NCI-H1048 (cell line): ENCODE data around the gene PEX13.
A peak's percentile ranks its signal among the peaks of the same experiment; 100 is the strongest.
"Not testable (repeated sequence)": the region's sequence is repeated elsewhere in the genome, so short reads cannot be mapped to it uniquely, and the experiment has no call there.

Source experiments
- DNase-seq: peaks from one replicate; lab custom pipeline; 2025; lab: John Stamatoyannopoulos, UW

The PEX13 gene

DNA sequence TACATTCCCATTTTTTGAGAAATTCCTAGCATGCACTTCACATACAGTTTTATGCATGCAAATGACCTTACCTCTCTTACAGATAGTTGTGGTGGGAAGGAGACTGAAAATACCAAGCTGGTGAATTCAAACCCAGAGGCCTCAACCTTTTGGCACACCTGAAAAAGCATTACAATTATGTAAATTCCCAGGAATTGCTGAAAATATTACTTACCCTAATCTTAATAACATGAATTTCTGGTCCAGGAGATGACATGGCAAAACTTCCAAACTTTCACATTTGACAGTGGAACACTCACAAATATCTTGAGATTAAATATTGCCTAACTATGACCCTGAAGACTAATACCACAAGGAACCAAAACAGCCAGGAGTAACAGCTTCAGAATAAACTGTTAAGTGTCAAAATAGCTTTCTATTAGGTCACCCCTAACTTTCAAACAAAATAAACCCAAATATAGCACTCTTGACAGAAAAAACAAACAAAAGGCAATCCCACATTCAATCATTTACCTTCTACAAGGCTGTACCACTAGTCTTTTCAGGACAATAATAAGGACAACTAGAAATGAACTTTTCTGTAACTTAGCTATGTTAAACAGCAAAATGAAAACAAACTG lies 10.9 kb upstream of the PEX13 start:
- DNase-seq: no peak

DNA sequence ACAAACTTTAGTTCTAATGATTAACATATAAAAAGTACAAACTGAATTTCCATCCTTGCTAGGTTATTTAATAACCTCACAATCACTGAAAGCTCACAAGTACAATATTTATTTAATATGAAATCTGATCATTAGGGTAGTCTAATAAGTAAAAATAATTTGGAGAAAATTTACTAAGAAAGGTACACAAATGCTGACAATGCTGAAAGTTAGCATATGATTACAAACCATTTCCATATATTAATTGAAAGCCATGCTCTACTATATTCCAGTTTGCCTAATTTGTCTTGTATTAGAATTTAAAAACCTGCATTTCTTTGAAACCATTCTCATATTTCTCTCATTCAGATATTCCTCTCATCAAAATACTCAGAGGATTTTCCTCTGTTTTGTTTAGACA lies 8.2 kb upstream of the PEX13 start:
- no peak for DNase-seq

DNA sequence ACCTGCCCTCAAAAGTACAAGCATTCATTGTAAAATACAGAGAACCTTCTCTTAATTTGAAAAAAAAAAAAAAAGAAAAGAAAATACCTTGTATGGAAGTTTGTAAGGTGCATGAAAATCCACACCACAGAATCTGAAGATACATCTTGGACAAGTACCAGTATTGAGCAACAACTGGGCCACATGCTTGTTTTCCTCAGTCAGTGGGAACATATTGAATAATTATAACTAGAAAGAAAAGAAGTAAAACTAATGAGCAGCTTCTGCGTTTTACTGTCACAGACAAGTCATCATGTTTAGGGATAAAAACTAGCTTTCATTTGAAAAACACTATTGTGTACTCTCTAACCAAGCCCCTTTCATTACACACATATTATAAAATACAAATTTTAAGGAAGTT lies 5.8 kb upstream of the PEX13 start:
- DNase-seq: no peak

DNA sequence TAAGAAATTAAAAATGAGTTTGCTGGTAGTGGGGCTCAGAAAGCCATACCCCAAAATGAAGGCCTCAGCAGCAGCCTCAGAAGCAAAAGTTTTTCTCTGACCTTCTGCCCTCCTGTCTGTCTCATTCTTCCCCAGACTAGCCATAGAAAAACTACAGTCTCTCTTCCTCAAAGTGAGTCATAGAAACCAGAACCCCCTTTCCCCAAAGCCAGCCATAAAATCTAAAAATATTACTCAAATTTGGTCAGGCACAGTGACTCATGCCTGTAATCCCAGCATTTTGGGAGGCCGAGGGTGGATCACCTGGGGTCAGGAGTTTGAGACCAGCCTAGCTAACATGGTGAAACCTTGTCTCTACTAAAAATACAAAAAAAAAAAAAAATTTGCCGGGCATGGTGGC lies 5.2 kb upstream of the PEX13 start:
- DNase-seq: not testable (repeated sequence)

DNA sequence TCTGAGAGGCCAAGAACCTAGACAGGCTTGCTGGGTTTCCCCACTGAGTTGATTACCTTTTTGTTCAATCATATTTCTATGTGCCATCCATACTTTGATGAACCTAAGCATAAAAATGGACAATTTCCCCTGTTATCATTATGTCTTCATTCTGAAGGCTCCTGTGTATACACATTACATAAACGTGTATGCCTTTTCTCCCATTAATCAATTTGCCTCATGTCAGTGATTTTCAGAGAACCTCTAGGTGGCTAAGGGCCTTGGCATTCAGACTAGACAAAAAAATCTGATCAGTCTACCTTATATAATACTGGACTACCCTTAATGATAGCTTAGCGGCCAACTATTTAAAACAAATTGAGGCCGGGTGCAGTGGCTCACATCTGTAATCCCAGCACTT lies 4.1 kb upstream of the PEX13 start:
- no peak for DNase-seq

DNA sequence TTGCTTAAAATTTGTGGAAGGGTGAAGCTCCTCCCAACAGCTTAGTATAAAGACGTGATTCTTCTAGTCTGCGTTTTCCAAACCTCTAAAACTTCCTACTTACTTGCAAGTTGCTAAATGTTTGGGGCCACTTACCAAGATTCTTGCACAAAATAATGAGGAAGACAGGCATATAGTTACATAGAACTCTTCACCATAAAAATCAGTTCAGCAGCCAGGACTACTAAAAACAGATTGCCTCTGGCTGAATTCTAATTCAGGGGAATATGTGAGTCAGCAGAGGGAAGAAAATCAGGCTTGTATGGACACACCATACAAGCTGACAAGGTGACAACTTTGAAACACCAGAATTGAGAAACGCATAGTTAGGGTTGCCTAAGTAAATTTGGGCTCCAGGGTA lies 2.8 kb upstream of the PEX13 start:
- no peak for DNase-seq

DNA sequence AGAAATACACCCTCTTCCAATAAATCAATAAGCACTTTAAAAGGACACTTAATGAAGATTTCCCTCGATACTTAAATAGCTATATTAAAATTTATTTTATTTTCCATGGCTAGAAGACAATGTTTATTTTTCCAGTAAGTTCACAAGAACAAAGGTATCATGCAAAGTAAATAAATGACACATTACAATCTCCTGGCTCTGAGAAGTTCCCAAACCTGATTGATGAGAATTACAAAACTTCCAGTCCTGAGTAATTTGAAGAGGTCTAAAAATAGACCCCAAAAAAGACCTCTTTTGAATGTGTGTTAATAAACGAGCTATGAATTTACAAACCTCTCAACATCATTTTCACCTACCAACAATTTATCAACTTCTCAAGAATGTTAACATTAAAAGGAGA lies 1.5 kb upstream of the PEX13 start:
- DNase-seq: no peak

DNA sequence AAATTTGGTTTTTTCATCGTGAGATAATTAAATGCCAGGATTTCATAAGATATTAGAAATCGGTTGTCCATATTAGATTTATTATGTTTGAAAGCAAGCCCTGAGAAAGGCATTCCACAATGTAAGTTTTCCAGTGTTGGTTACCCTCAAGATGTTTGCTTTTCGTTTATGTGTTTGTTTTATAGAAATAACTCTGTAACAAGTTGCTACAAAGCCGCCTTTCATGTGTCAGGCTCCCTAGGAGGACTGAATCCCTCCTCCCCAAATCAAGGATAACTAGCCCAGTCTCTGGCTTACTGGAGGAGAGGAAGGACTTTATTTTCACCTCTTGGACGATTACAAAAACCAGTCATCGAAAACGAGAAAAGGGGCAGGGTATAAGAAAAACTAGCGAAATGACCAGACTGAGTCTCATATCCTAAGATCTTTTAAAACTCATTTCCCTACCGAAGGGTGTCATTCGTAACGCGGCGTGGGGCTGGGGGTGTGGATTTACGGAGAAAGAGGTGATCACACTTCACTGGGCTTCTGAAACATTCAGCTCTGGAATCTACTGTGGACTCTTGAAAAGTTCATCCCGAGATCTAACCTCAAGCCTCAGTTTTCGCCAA lies 1.0 kb upstream of the PEX13 start:
- no peak for DNase-seq

DNA sequence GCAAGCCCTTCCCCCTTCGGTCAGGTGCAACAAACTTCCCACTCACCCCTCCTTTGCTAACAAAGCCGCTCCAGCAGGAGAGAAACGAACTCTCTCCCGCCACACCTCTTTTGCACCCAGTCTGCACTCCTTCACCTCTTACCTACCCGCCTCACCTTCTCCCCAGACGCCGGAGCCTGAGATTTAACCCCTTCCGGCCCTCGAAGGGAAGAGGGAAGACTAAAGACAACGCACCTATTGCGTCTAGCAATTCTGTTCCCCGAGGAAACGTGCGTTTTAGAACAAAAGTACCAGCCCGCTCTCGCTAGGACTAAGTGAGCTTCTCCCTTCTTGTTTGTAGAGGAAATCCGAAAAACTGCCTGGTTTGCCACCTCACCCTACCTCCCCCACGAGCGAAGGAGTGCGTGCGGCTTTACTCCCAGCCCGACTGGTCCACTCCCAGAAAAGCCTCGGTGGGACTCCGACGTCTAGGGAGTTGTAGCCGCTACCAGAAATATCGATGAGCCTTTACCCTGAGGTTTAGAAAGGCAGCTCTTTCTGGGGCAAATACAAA lies 441 bp upstream of the PEX13 start:
- DNase-seq: peak; percentile 55

DNA sequence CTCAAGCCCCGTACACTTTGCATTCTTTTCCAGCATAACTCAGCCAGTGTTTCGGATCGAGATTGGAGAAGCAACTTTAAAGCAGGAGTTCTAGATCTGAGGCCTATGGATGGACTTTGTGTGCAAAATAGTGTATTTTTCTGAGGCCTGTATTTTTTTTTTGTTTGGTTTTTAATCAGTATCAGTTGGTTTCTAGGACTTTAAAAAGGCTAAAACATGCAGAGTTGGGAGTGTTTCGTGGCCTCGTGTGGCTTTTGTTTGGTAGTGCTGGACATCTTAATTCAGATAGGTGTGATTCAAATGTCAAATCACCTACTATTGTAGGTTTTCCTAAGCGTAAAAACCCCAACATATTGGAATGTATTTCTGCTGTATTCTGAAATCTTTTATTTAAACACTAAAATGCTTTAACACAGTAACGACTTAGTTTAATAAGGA lies 817 bp downstream of the PEX13 start:
- no peak for DNase-seq

DNA sequence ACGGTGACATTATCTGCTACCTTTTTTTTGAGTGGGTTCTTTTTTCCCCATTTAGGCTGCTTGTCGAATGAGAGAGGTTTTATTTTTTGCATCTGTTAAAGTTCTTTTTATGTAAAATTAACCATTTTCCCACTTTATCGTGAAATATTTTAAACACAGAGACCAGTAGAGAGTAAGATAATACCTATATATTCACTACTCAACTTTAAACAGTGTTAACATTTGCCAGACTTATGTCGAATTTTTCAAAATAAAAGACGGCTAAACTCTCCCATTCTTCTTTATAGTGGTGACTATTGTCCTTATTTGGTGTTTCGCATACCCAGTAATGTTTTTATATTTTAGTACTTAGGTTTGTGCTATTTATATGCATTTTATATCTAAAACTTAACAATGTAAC lies 1.3 kb downstream of the PEX13 start:
- no peak for DNase-seq

DNA sequence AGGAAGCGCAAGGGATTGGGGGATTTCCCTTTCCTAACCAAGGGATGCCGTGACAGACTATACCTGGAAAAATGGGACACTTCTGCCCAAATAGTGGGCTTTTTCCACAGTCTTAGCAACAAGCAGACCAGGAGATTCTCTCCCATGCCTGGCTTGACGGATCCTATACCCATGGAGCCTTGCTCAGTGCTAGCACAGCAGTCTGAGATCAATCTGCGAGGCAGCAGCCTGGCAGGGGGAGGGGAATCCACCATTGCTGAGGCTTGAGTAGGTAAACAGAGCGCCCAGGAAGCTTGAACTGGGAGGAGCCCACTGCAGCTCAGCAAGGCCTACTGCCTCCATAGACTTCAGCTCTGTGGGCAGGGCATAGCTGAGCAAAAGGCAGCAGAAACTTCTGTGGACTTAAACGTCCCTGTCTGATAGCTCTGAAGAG lies 3.7 kb downstream of the PEX13 start:
- no peak for DNase-seq

DNA sequence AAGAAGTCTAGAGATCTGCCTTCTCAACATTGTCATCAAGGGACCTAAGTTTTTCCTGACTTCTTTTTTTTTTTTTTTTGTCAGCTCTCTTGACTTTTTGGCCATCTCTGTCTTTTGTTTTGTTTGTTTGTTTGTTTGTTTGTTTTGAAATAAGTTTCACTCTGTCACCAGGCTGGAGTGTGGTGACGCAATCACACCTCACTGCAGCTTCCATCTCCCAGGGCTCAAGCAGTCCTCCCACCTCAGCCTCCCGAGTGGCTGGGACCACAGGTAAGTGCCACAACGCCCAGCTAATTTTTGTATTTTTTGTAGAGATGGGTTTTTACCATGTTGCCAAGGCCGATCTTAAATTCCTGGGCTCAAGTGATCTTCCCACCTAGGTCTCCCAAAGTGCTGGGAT lies 6.2 kb downstream of the PEX13 start:
- no peak for DNase-seq

DNA sequence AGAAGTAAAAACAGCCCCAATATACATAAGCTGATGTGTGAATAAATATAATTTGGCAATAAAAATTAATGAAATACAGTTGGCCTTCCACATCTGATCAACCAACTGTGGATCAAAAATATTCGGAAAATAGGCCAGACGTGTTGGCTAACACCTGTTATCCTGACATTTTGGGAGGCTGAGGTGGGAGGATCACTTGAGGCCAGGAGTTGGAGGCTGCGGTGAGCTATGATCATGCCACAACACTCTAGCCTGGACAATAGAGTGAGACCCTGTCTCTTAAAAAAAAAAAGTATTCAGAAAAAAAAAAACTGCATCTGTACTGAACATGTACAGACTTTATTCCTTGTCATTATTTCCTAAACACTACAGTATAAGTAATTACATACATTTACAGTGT lies 12.0 kb downstream of the PEX13 start:
- no peak for DNase-seq

DNA sequence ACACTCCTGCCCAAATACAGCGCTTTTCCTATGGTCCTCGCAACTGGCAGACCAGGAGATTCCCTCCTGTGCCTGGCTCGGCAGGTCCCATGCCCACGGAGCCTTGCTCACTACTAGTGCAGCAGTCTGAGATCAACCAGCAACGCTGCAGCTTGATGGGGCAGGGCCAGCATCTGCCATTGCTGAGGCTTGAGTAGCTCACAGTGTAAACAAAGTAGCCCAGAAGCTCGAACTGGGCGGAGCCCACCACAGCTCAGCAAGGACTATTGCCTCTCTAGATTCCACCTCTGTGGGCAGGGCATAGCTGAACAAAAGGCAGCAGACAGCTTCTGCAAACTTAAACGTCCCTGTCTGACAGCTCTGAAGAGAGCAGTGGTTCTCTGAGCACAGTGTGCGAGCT lies 17.1 kb downstream of the PEX13 start:
- DNase-seq: not testable (repeated sequence)

DNA sequence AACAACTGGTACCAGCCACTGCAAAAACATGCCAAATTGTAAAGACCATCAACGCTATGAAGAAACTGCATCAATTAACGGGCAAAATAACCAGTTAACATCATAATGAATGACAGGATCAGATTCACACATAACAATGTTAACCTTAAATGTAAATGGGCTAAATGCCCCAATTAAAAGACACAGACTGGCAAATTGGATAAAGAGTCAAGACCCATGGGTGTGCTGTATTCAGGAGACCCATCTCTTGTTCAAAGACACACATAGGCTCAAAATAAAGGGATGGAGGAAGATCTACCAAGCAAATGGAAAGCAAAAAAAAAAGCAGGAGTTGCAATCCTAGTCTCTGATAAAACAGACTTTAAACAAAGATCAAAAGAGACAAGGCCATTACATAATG lies 19.1 kb downstream of the PEX13 start:
- not testable (repeated sequence) for DNase-seq

DNA sequence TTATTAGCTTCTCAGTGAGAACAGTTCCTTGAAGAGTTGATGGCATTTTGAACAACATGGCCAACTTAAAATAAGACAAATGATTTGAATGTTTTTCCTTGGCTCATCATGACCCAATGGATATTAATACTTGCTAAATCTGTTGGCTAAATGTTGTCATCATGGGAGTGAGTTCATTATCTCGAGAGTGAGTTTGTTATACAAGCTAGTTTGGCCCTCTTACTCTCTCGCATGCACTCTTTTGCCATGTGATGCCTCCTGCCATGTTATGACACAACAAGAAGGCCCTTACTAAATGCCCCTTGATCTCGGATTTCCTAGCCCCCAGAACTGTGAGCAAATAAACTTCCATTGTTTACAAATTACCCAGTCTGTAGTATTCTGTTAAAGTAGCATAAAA lies 25.3 kb downstream of the PEX13 start:
- DNase-seq: no peak

DNA sequence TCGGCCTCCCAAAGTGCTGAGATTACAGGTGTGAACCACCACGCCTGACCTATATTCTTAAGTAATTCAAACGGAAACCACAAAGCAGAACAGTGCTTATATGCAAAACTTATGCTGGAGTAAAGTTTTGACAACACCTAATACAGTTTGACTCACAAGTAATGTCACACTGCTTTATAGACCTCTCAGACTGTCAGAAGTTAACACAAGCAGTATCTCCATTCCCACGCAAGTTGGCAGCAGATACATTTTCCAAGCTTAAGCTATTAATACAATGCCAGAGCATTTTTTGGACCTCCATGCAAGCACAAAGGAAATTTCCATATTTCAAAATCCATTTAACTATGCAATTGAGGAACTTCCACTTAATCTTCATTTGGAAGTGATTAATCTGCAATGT lies 27.1 kb downstream of the PEX13 start:
- DNase-seq: no peak

DNA sequence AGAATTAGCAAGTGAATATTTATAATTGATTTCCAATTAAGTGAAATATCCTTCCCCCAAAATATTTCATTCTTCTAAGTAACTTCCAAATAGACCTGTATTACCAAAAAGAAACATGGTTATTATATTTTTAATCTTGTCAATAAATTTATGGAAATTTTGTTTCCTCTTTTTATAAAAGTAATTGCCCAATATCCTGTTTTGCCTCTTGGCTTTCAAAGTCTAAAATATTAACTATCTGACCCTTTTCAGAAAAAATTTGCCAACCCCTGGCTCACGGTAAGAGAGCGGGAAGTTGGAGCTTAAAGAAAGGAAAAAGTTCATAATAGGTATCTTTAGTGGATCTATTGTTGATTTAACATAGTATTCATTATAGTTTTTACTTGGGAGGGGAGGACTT lies 27.7 kb downstream of the PEX13 start:
- no peak for DNase-seq

DNA sequence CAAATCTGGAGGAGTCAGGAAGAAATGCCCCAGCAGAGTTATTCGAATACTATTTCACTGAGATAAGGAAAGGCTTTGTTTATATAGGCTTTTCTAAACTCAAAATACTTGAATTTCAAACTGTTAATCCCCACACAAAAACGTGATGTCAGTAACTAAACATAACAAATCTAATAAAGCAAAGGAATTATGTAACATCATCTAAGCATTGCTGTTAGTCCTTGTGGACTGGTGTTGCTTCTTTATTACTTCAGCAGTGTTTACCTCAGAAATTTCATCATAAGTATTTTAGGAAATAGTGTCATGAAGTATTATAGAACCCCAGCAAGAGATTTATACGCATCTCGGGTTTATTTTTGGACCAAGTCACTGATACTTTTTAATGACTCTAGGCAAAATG lies 28.5 kb downstream of the PEX13 start:
- no peak for DNase-seq

DNA sequence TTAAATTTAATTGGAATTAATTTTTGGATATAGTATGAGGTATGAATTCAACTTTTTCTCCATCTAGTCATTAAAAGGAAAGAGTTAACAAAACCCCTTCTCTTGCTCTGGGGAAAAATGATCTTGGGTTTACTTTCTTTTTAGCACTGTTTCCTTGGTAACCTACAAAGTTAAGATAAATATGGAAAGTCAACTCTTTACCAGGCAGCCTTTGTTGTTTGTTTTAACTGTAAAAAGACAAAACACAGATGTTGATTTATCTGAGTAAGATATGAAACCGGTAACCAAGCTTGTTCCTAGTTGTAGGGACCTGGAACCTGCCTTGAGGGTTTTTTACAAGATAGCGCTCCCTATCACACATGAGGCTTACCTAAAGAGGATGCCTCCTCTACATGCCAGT lies 38.0 kb downstream of the PEX13 start:
- DNase-seq: no peak

DNA sequence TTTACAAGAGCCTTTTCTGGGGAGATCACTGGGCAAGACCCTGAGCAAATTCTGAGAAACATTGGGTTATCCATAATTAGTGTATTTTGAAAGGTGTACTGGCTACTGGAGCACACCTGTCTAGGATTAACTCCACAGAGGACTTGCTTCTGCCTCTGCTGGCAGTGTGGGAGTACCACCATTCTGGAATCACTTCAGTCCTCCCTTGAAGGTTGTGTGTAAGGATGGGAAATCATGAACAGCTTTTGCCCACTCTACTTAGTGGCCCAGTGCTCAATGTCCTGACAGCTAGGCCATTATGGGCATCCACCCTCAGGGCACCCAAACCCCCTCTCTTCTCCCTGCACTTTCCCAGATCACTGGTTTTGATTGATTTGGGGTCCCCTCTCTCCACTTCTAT lies 40.0 kb downstream of the PEX13 start:
- no peak for DNase-seq

DNA sequence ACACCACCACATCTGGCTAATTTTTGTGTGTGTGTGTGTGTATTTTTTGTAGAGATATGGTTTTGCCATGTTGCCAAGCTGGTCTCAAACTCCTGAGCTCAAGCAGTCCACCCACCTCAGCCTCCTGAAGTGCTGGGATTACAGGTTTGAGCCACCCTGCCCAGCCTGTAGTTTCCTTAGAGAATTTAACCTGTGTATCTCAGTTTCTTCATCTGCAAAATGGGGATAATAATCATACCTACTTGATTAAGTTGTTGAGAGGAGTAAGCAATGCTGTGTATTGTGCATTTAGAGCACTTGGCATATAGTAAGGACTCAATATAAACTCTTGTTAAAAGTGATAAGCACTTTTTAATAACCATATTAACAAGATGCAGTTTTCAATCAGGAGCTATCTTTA lies 41.9 kb downstream of the PEX13 start:
- no peak for DNase-seq
